ENCODE measurements around the gene LEAP2.

DNA sequence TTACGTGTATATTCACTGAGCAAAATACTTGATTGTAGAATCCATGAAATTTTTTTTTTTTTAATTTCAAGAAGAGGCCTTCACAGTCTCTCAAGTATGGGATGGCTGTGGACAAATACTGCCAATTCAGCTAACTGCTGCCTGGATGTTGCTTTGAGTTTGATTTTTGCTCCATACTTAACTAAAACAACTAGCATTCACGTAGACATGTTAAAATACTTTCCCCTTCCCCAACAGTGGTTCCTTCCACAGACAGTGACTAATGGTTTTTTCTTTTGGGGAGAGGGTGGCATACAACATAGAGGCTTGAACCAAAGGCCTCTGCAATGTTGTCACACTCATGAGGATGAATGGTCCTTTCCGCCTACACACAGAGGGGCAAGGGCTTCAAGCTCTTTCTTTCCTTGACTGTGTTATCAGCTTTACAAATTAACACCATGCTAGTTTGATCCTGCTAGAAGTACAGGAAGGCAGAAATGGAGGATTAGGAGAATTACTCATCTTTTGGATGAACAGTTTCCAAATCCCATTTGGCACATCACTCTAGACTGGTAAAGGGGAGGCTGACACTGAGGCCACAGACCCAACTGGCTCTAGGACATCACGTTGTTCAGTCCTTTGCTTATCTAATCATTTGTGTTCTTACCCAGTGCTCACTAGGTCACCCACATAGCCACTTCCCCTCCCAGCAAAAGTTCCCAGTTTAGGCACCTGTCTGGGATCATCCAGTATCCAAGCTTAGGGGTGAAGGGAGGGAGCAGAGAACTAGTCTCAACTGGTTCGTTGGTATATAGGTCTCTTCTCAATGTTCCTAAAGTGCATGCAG is 1.8 kb upstream of the LEAP2 start:
- TF ChIP-seq, protein P1, sequence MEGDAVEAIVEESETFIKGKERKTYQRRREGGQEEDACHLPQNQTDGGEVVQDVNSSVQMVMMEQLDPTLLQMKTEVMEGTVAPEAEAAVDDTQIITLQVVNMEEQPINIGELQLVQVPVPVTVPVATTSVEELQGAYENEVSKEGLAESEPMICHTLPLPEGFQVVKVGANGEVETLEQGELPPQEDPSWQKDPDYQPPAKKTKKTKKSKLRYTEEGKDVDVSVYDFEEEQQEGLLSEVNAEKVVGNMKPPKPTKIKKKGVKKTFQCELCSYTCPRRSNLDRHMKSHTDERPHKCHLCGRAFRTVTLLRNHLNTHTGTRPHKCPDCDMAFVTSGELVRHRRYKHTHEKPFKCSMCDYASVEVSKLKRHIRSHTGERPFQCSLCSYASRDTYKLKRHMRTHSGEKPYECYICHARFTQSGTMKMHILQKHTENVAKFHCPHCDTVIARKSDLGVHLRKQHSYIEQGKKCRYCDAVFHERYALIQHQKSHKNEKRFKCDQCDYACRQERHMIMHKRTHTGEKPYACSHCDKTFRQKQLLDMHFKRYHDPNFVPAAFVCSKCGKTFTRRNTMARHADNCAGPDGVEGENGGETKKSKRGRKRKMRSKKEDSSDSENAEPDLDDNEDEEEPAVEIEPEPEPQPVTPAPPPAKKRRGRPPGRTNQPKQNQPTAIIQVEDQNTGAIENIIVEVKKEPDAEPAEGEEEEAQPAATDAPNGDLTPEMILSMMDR (IDR thresholded peaks at IDR 0.05; ENCODE audit: insufficient read depth, low read length, poor library complexity, severe bottlenecking), result no peak
- no peak for TF ChIP-seq EZH2phosphoT487 (conservative IDR thresholded peaks at IDR 0.05; ENCODE audit: low read length)

Data from SU-DHL-6 (cell line).